ENCODE measurements around the gene KCTD20.

DNA sequence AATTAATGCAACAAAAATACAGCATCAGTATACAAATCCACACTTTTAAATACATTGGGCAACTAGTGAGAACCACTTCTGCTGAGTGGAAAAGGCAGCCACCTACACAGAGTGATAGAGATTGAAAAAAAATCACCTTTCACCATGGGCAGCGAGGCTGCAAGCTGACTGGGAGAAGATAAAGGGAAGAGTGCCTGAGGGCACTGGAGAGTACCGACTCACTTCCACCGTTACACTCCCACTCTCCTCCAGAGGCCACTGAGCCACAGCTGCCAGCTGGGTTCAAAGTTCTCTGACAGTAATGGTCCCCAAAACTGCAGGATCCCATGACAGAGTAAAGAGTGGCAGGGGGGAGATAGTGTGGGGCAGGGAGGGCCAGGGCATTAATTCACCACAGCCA, 24.2 kb upstream of the KCTD20 start:
- no peak for TF ChIP-seq POLR2A (IDR thresholded peaks at IDR 0.05)
- TF ChIP-seq, protein P1, sequence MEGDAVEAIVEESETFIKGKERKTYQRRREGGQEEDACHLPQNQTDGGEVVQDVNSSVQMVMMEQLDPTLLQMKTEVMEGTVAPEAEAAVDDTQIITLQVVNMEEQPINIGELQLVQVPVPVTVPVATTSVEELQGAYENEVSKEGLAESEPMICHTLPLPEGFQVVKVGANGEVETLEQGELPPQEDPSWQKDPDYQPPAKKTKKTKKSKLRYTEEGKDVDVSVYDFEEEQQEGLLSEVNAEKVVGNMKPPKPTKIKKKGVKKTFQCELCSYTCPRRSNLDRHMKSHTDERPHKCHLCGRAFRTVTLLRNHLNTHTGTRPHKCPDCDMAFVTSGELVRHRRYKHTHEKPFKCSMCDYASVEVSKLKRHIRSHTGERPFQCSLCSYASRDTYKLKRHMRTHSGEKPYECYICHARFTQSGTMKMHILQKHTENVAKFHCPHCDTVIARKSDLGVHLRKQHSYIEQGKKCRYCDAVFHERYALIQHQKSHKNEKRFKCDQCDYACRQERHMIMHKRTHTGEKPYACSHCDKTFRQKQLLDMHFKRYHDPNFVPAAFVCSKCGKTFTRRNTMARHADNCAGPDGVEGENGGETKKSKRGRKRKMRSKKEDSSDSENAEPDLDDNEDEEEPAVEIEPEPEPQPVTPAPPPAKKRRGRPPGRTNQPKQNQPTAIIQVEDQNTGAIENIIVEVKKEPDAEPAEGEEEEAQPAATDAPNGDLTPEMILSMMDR (IDR thresholded peaks at IDR 0.05) = no peak
